HepG2 (cell line): Measurements from ENCODE around the gene ZBTB7A. TPM values are rescaled to one million over a fixed set of nuclear protein-coding genes. Genes with fewer than 3 reads are reported as not detected.
A peak's percentile ranks its signal among the peaks of the same experiment; 100 is the strongest.

ENCODE experiments used
- CREM ChIP-seq, 2 experiments: sonication (generic) in 1 of 2; formaldehyde crosslinking in 1 of 2; IDR thresholded peaks; 2 replicates each; pipeline versions ENCODE4 v1.4.0 to v1.6.1; 2016 to 2020; ENCODE audit warnings: antibody characterized with exemption in 1 of 2, mild to moderate bottlenecking in 1 of 2, missing genetic modification reagents in 1 of 2
- FOXP4 ChIP-seq: sonication (generic); formaldehyde crosslinking; IDR thresholded peaks from 2 replicates; pipeline ENCODE4 v1.4.0; 2020; ENCODE audit warnings: missing genetic modification reagents
- HDAC1 ChIP-seq: sonication (generic); formaldehyde crosslinking; IDR thresholded peaks from 2 replicates; pipeline ENCODE4 v1.5.1; 2020; ENCODE audit warnings: mild to moderate bottlenecking, missing genetic modification reagents
- HMGXB4 ChIP-seq, 2 experiments: sonication (generic) in 1 of 2; formaldehyde crosslinking in 1 of 2; IDR thresholded peaks; 2 replicates each; pipeline versions ENCODE4 v1.4.0 to v1.6.1; 2018 to 2020; ENCODE audit warnings: missing genetic modification reagents in 2 of 2, borderline replicate concordance in 1 of 2, low read depth in 1 of 2, mild to moderate bottlenecking in 1 of 2, missing biosample characterization in 1 of 2
- PAXIP1 ChIP-seq: sonication (generic); formaldehyde crosslinking; conservative IDR thresholded peaks from 2 replicates; pipeline ENCODE4 v1.4.0; 2020; ENCODE audit warnings: mild to moderate bottlenecking, missing genetic modification reagents, moderate library complexity
- RAD21 ChIP-seq: fragments of 450-650 bp; formaldehyde crosslinking; IDR thresholded peaks from 2 replicates; pipeline ENCODE4 v1.5.0; 2020; ENCODE audit warnings: mild to moderate bottlenecking
- SOX13 ChIP-seq, 3 experiments: fragments of 450-650 bp in 1 of 3; sonication (generic) in 1 of 3; formaldehyde crosslinking in 1 of 3; IDR thresholded peaks in 2 of 3; conservative IDR thresholded peaks in 1 of 3; 2 replicates each; pipeline versions ENCODE4 v1.5.0 to v1.6.1; 2016 to 2020; ENCODE audit warnings: antibody characterized with exemption in 1 of 3, mild to moderate bottlenecking in 1 of 3, missing compliant biosample characterization in 1 of 3, missing genetic modification reagents in 1 of 3, moderate library complexity in 1 of 3
- SRSF1 ChIP-seq: fragments of 200-400 bp; formaldehyde crosslinking; optimal IDR thresholded peaks from 2 replicates; pipeline ENCODE3; 2017; ENCODE audit warnings: mild to moderate bottlenecking, low read depth, low read length, moderate library complexity
- ZBTB10 ChIP-seq: sonication (generic); formaldehyde crosslinking; IDR thresholded peaks from 2 replicates; pipeline ENCODE4 v1.4.0; 2020; ENCODE audit warnings: missing genetic modification reagents, borderline replicate concordance
- ZBTB46 ChIP-seq: sonication (generic); formaldehyde crosslinking; IDR thresholded peaks from 2 replicates; pipeline ENCODE4 v1.4.0; 2020; ENCODE audit warnings: mild to moderate bottlenecking, missing genetic modification reagents, borderline replicate concordance
- ZNF30 ChIP-seq: sonication (generic); formaldehyde crosslinking; IDR thresholded peaks from 2 replicates; pipeline ENCODE4 v1.5.0; 2020; ENCODE audit warnings: mild to moderate bottlenecking, missing genetic modification reagents
- polyA plus RNA-seq, 8 experiments: library from polyadenylated mRNA; depleted of rRNA in 3 of 8; stranded (reverse) in 7 of 8; unstranded in 1 of 8; fragments of >200 nt; fragmentation: Illumina TruSeq in 4 of 8; extraction: Trizol in 4 of 8; gene quantifications; 2 replicates each; pipeline versions ENCODE4 v1.2.1 to v1.2.3, GENCODE V29; 2011 to 2016; ENCODE audit warnings: low read depth in 4 of 8, missing spikeins in 1 of 8, mixed read lengths in 1 of 8; ENCODE audit not compliant: insufficient read depth in 1 of 8
- total RNA-seq, 5 experiments: library from RNA; depleted of rRNA; stranded (reverse); fragments of >200 nt; fragmentation: Illumina TruSeq; extraction: Trizol; gene quantifications; 2 replicates each; pipeline ENCODE4 v1.2.3, GENCODE V29; 2016; ENCODE audit warnings: low read depth in 1 of 5

ZBTB7A gene
- total and polyA plus RNA-seq, 2 of the 13 experiments (the other 11 are each of a cell fraction or from before 2014, with no cell fraction given): 3.6 to 4.0 TPM

- TF ChIP-seq HMGXB4 (CRISPR knock-in tag; IDR thresholded peaks at IDR 0.05; ENCODE audit: borderline replicate concordance in 1 of 2, low read depth in 1 of 2) (peak; percentile 64 to 83; a peak in 3 of 4 replicates), HDAC1 (CRISPR knock-in tag) (peak; percentile 61), SOX13 (IDR thresholded peaks at IDR 0.05) (0 out of 2 replicates have a peak, but pooled peaks have one; percentile 6), SOX13 (CRISPR knock-in tag; conservative IDR thresholded peaks at IDR 0.05 in 1 of 2, IDR thresholded peaks at IDR 0.05 in 1 of 2) (peak; percentile 24 to 86; a peak in 2 of 4 replicates), ZBTB46 (CRISPR knock-in tag) (0 out of 2 replicates have a peak, but pooled peaks have one; percentile 58), FOXP4 (CRISPR knock-in tag) (peak; percentile 9; the same call in 1 of the 2 replicates), ZBTB10 (CRISPR knock-in tag) (peak; percentile 91; the same call in 1 of the 2 replicates), RAD21 (peak; percentile 29; the same call in 1 of the 2 replicates), CREM (IDR thresholded peaks at IDR 0.05) (0 out of 2 replicates have a peak, but pooled peaks have one; percentile 19), CREM (CRISPR knock-in tag; IDR thresholded peaks at IDR 0.05) (no peak), SRSF1 (peak; percentile 73), ZNF30 (CRISPR knock-in tag) (no peak), PAXIP1 (peak; percentile 64)
These were observed 8.6 kb downstream of the ZBTB7A start (continued) for GRCh38 chr19:4057931-4058692.
